Stimulated activated CD8-positive, alpha-beta memory T cell treated with anti-CD3 and anti-CD28 coated beads, Interleukin-15, amount 100 ng/mL, for 4 hours (primary cell): ENCODE data around the gene TTLL11.

Source experiments
- DNase-seq, 2 donors: peaks; one replicate each; pipeline ENCODE4 v3.0.0-alpha.2; 2020; ENCODE audit warnings: low read depth in 2 of 2

The TTLL11 gene

GRCh38 chr9:121773954-121774714, 319.0 kb downstream of the TTLL11 start:
- DNase-seq = no peak

GRCh38 chr9:121773286-121773953, 319.7 kb downstream of the TTLL11 start:
- no peak for DNase-seq

DNA sequence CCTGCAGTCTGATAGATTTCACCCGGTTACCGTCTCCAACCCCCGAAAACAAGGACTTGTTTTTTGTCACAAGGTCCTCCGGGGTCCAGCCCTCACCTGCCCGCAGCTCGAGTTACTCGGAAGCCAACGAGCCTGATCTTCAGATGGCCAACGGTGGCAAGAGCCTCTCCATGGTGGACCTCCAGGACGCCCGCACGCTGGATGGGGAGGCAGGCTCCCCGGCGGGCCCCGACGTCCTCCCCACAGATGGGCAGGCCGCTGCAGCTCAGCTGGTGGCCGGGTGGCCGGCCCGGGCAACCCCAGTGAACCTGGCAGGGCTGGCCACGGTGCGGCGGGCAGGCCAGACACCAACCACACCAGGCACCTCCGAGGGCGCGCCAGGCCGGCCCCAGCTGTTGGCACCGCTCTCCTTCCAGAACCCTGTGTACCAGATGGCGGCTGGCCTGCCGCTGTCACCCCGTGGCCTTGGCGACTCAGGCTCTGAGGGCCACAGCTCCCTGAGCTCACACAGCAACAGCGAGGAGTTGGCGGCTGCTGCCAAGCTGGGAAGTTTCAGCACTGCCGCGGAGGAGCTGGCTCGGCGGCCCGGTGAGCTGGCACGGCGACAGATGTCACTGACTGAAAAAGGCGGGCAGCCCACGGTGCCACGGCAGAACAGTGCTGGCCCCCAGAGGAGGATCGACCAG, 320.4 kb downstream of the TTLL11 start:
- DNase-seq = no peak
